Gastrocnemius medialis (tissue), 4 donors: Measurements from ENCODE around the gene CCDC150.

Experiments used
- POLR2A ChIP-seq, 2 donors: fragments of 450-650 bp; IDR thresholded peaks; one replicate each; pipeline ENCODE4 v1.6.1; 2017; ENCODE audit warnings: antibody characterized with exemption in 2 of 2, mild to moderate bottlenecking in 2 of 2, moderate library complexity in 2 of 2
- TF ChIP-seq, protein P1 (sequence below), 5 experiments: fragments of 450-650 bp in 3 of 5; fragments of 200-600 bp in 2 of 5; sonication (generic) in 2 of 5; IDR thresholded peaks in 4 of 5; conservative IDR thresholded peaks in 1 of 5; 1 replicate in 4 of 5; 2 replicates in 1 of 5; pipeline ENCODE4 v1.5.1; 2016 to 2019; ENCODE audit warnings: antibody characterized with exemption in 5 of 5, mild to moderate bottlenecking in 3 of 5, moderate library complexity in 3 of 5

DNA sequence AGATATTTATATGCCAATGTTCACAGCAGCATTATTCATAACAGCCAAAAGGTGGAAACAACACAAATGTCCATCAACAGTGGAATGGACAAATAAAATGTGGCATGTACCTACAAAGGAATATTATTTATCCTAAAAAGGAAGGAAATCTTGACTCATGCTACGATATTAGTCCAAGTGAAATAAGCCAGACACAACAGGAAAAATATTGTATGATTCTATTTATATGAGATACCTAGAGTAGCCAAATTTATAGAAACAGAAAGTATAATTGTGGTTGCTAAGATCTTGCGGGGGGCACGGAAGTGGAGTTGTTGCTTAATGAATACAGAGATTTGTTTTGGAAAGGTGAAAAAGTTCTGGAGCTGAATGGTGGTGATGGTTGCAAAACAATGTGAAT, 33.0 kb upstream of the CCDC150 start:
- TF ChIP-seq, protein P1, sequence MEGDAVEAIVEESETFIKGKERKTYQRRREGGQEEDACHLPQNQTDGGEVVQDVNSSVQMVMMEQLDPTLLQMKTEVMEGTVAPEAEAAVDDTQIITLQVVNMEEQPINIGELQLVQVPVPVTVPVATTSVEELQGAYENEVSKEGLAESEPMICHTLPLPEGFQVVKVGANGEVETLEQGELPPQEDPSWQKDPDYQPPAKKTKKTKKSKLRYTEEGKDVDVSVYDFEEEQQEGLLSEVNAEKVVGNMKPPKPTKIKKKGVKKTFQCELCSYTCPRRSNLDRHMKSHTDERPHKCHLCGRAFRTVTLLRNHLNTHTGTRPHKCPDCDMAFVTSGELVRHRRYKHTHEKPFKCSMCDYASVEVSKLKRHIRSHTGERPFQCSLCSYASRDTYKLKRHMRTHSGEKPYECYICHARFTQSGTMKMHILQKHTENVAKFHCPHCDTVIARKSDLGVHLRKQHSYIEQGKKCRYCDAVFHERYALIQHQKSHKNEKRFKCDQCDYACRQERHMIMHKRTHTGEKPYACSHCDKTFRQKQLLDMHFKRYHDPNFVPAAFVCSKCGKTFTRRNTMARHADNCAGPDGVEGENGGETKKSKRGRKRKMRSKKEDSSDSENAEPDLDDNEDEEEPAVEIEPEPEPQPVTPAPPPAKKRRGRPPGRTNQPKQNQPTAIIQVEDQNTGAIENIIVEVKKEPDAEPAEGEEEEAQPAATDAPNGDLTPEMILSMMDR (IDR thresholded peaks at IDR 0.05 in 4 of 5, conservative IDR thresholded peaks at IDR 0.05 in 1 of 5): no peak
- TF ChIP-seq POLR2A (IDR thresholded peaks at IDR 0.05): no peak
